Breast epithelium (tissue), 4 donors: ENCODE results near the gene FAM53A. TPM values are rescaled to one million over a fixed set of nuclear protein-coding genes. Genes with fewer than 3 reads are reported as not detected.

Experiments used
- DNase-seq, 2 donors: peaks; one replicate each; pipeline ENCODE4 v3.0.0-alpha.2; 2019; ENCODE audit warnings: low spot score in 2 of 2
- H3K27ac ChIP-seq, 2 donors: fragments of 200-600 bp; sonication (generic) in 1 of 2; one replicate each; pipeline ENCODE4 v1.5.1; 2016 to 2019; ENCODE audit warnings: mild to moderate bottlenecking in 1 of 2
- H3K27me3 ChIP-seq, 2 donors: fragments of 200-600 bp; sonication (generic) in 1 of 2; one replicate each; pipeline versions ENCODE4 v1.5.1 to v1.6.0; 2017 to 2019; ENCODE audit warnings: control low read depth in 1 of 2, mild to moderate bottlenecking in 1 of 2
- H3K36me3 ChIP-seq: fragments of 200-600 bp; one replicate; pipeline ENCODE4 v1.5.1; 2019
- H3K4me1 ChIP-seq, 2 donors: fragments of 200-600 bp; sonication (generic); one replicate each; pipeline ENCODE4 v1.5.1; 2016 to 2019; ENCODE audit warnings: control low read depth in 1 of 2
- H3K4me3 ChIP-seq, 3 donors: fragments of 200-600 bp; sonication (generic); 1 replicate in 2 of 3; 2 replicates in 1 of 3; pipeline ENCODE4 v1.5.1; 2016 to 2019; ENCODE audit warnings: mild to moderate bottlenecking in 3 of 3, moderate library complexity in 2 of 3
- H3K9me3 ChIP-seq, 2 donors: fragments of 200-600 bp; sonication (generic) in 1 of 2; one replicate each; pipeline ENCODE4 v1.5.1; 2016 to 2019; ENCODE audit warnings: control low read depth in 1 of 2
- CTCF ChIP-seq, 3 donors: fragments of 450-650 bp; IDR thresholded peaks; one replicate each; pipeline ENCODE4 v1.5.1; 2016 to 2017; ENCODE audit warnings: antibody characterized with exemption in 3 of 3, mild to moderate bottlenecking in 3 of 3, moderate library complexity in 3 of 3
- POLR2A ChIP-seq: fragments of 450-650 bp; IDR thresholded peaks from one replicate; pipeline ENCODE4 v1.6.1; 2016; ENCODE audit warnings: antibody characterized with exemption, mild to moderate bottlenecking, moderate library complexity
- POLR2AphosphoS5 ChIP-seq, 3 donors: sonication (generic); formaldehyde crosslinking; IDR thresholded peaks; one replicate each; pipeline ENCODE4 v1.6.1; 2017; ENCODE audit warnings: antibody characterized with exemption in 3 of 3
- intact Hi-C: fragments of 100-400 bp; cut with DNase I; formaldehyde crosslinking; loops from one replicate; pipeline ENCODE4 v1.15.1; 2023; ENCODE audit warnings: low total_unique reads
- total RNA-seq, 3 donors: library from RNA; depleted of rRNA; stranded (reverse); fragments of >200 nt; gene quantifications; one replicate each; pipeline ENCODE4 v1.1.0, GENCODE V29; 2016

Gene FAM53A
- total RNA-seq, 3 donors from 2014 or later = 3.7 to 7.2 (median 4.6) TPM

- Histone ChIP-seq H3K4me1 (no peaks in the 10 kb centered on the region), H3K9me3 (peaks cover 2 to 5% of the 10 kb centered on the region in 2 donors), H3K4me3 (no peak overlapping the region), H3K27me3 (no peaks in the 10 kb centered on the region), H3K36me3 (no peaks in the 10 kb centered on the region), H3K27ac (no peak overlapping the region)
- no peak for DNase-seq
- intact Hi-C loops = no loop called here
- TF ChIP-seq POLR2A = no peak
- TF ChIP-seq POLR2AphosphoS5 (IDR thresholded peaks at IDR 0.05) = no peak
- TF ChIP-seq CTCF (IDR thresholded peaks at IDR 0.05) = no peak
These were observed 61.9 kb downstream of the FAM53A start for GRCh38 chr4:1622238-1622637.

GRCh38 chr4:1621526-1621925, 62.6 kb downstream of the FAM53A start:
- no peak overlapping the region for H3K27ac ChIP-seq
- DNase-seq = no peak
- H3K4me1 ChIP-seq = no peaks in the 10 kb centered on the region
- TF ChIP-seq CTCF (IDR thresholded peaks at IDR 0.05) (no peak), POLR2AphosphoS5 (IDR thresholded peaks at IDR 0.05) (no peak), POLR2A (no peak)
- intact Hi-C loops = no loop called here
- no peak overlapping the region for H3K4me3 ChIP-seq
- H3K9me3 ChIP-seq = peaks cover 2 to 7% of the 10 kb centered on the region in 2 donors
- H3K36me3 ChIP-seq = no peaks in the 10 kb centered on the region
- no peaks in the 10 kb centered on the region for H3K27me3 ChIP-seq

- H3K27ac ChIP-seq = no peak overlapping the region
- peaks cover 2 to 7% of the 10 kb centered on the region in 2 donors for H3K9me3 ChIP-seq
- TF ChIP-seq CTCF (IDR thresholded peaks at IDR 0.05) (no peak), POLR2AphosphoS5 (IDR thresholded peaks at IDR 0.05) (no peak), POLR2A (no peak)
- H3K27me3 ChIP-seq = no peaks in the 10 kb centered on the region
- intact Hi-C loops = no loop called here
- no peaks in the 10 kb centered on the region for H3K4me1 ChIP-seq
- no peak overlapping the region for H3K4me3 ChIP-seq
- no peaks in the 10 kb centered on the region for H3K36me3 ChIP-seq
- DNase-seq = no peak
These were observed 64.9 kb downstream of the FAM53A start for GRCh38 chr4:1619151-1619672.

- no peaks in the 10 kb centered on the region for H3K4me1 ChIP-seq
- H3K27me3 ChIP-seq = no peaks in the 10 kb centered on the region
- H3K36me3 ChIP-seq = no peaks in the 10 kb centered on the region
- DNase-seq = no peak
- no peak overlapping the region for H3K27ac ChIP-seq
- no peak overlapping the region for H3K4me3 ChIP-seq
- TF ChIP-seq CTCF (IDR thresholded peaks at IDR 0.05) (no peak), POLR2AphosphoS5 (IDR thresholded peaks at IDR 0.05) (no peak), POLR2A (no peak)
- H3K9me3 ChIP-seq = peaks cover 2 to 7% of the 10 kb centered on the region in 2 donors
- intact Hi-C loops = no loop called here
These were observed 65.7 kb downstream of the FAM53A start for GRCh38 chr4:1618438-1618837.

GRCh38 chr4:1616557-1616930, 67.6 kb downstream of the FAM53A start:
- no peak for TF ChIP-seq POLR2AphosphoS5 (IDR thresholded peaks at IDR 0.05)
- TF ChIP-seq CTCF (IDR thresholded peaks at IDR 0.05) = no peak
- no peak for TF ChIP-seq POLR2A
- Histone ChIP-seq H3K36me3 (no peaks in the 10 kb centered on the region), H3K9me3 (peaks cover 2 to 7% of the 10 kb centered on the region in 2 donors), H3K27me3 (no peaks in the 10 kb centered on the region), H3K4me1 (no peaks in the 10 kb centered on the region), H3K27ac (no peak overlapping the region), H3K4me3 (peak overlapping the region in 2 of 3 donors; percentile 14 to 39)
- DNase-seq = no peak
- intact Hi-C loops = no loop called here
